SK-N-MC (cell line): Measurements from ENCODE around the gene ST6GALNAC1.

Experiments used
- DNase-seq: peaks from one replicate; pipeline ENCODE4 v3.0.0-alpha.2; 2011; ENCODE audit warnings: low read depth, low spot score
- H3K27ac ChIP-seq: fragments of 200-600 bp; sonication (generic); 2 replicates; pipeline ENCODE4 v1.5.1; 2016; ENCODE audit warnings: mixed run types
- H3K36me3 ChIP-seq: fragments of 200-600 bp; sonication (generic); 2 replicates; pipeline ENCODE4 v1.6.1; 2017; ENCODE audit warnings: antibody characterized with exemption, low read length, mixed read lengths; ENCODE audit not compliant: insufficient read depth
- H3K4me3 ChIP-seq: fragments of 200-600 bp; sonication (generic); 2 replicates; pipeline ENCODE4 v1.5.1; 2016
- H3K9ac ChIP-seq: fragments of 200-600 bp; sonication (generic); 2 replicates; pipeline ENCODE4 v1.8.0; 2017; ENCODE audit warnings: mixed run types, mixed read lengths; ENCODE audit not compliant: insufficient read length
- H3K9me3 ChIP-seq: fragments of 200-600 bp; sonication (generic); 2 replicates; pipeline ENCODE4 v1.6.1; 2017; ENCODE audit warnings: low read depth, mild to moderate bottlenecking, antibody characterized with exemption, low read length, moderate library complexity, mixed read lengths
- EZH2 ChIP-seq: fragments of 200-600 bp; sonication (generic); IDR thresholded peaks from one replicate; pipeline ENCODE4 v1.6.1; 2017; ENCODE audit warnings: antibody characterized with exemption
- FOXP2 ChIP-seq: optimal IDR thresholded peaks from 2 replicates; pipeline ENCODE3; 2011; ENCODE audit warnings: mild to moderate bottlenecking, moderate library complexity; ENCODE audit not compliant: insufficient read depth; ENCODE audit errors: extremely low read length, control extremely low read depth
- POLR2AphosphoS5 ChIP-seq: IDR thresholded peaks from 2 replicates; pipeline ENCODE4 v1.6.1; 2012; ENCODE audit warnings: mild to moderate bottlenecking, low read depth, low read length, borderline replicate concordance

ST6GALNAC1 gene

GRCh38 chr17:76679239-76679638, 35.7 kb upstream of the ST6GALNAC1 start:
- Histone ChIP-seq H3K9ac (no peak overlapping the region), H3K9me3 (no peaks in the 10 kb centered on the region), H3K36me3 (no peaks in the 10 kb centered on the region), H3K4me3 (no peak overlapping the region), H3K27ac (no peak overlapping the region)
- no peak for TF ChIP-seq EZH2
- no peak for DNase-seq

DNA sequence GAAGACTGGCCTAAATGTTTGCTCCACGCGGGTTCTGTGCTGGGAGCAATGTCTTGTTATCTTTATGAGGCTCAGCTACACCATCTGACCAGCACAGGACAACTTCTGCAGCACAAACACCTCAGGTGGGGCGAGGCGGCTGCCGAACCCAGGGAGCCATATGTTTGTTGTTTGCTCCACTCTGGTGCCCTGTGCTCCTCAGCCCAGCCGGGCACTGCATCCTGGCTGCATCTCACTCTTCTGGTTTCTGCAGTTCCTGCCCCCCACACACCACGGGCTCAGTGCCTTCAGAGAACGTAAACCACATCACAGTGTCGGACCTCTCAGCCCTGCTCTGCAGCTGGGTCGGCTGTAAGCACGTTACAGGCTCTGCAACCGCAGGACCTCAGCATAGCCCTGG, 34.8 kb upstream of the ST6GALNAC1 start:
- Histone ChIP-seq H3K4me3 (no peak overlapping the region), H3K36me3 (no peaks in the 10 kb centered on the region), H3K27ac (no peak overlapping the region), H3K9ac (no peak overlapping the region), H3K9me3 (no peaks in the 10 kb centered on the region)
- no peak for DNase-seq
- no peak for TF ChIP-seq POLR2AphosphoS5
- no peak for TF ChIP-seq FOXP2
- no peak for TF ChIP-seq EZH2

DNA sequence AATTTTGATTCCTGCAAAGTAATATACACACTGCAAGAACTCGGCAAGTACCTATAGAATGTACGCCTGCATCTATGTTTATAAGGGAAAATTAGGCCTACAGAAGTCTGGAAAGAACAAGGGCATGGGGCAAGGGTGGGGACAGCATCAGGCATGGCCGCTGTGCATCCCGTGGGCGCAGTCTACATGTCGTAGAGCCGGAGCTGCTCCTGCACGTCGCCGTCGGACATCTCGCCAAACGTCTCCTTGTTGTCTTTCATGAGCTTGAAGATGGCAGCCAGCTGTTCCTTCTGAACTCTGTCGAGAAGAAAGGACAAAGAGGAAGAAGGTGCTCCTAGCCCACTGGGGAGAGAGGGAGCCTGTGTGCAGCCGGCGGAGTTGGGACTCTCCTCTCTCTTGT, 33.8 kb upstream of the ST6GALNAC1 start:
- Histone ChIP-seq H3K27ac (no peak overlapping the region), H3K4me3 (no peak overlapping the region), H3K9me3 (no peaks in the 10 kb centered on the region), H3K36me3 (no peaks in the 10 kb centered on the region), H3K9ac (no peak overlapping the region)
- TF ChIP-seq POLR2AphosphoS5 (no peak), FOXP2 (no peak), EZH2 (no peak)
- DNase-seq = no peak

GRCh38 chr17:76676629-76677028, 33.1 kb upstream of the ST6GALNAC1 start:
- no peak overlapping the region for H3K9ac ChIP-seq
- DNase-seq = no peak
- H3K9me3 ChIP-seq = no peaks in the 10 kb centered on the region
- H3K36me3 ChIP-seq = no peaks in the 10 kb centered on the region
- no peak overlapping the region for H3K4me3 ChIP-seq
- TF ChIP-seq FOXP2 (no peak), POLR2AphosphoS5 (no peak), EZH2 (no peak)
- H3K27ac ChIP-seq = no peak overlapping the region

- no peak for DNase-seq
- Histone ChIP-seq H3K9me3 (no peaks in the 10 kb centered on the region), H3K27ac (no peak overlapping the region), H3K4me3 (no peak overlapping the region), H3K9ac (no peak overlapping the region), H3K36me3 (no peaks in the 10 kb centered on the region)
- TF ChIP-seq POLR2AphosphoS5 (no peak), FOXP2 (no peak), EZH2 (no peak)
These were observed 32.1 kb upstream of the ST6GALNAC1 start for GRCh38 chr17:76675648-76676047.

DNA sequence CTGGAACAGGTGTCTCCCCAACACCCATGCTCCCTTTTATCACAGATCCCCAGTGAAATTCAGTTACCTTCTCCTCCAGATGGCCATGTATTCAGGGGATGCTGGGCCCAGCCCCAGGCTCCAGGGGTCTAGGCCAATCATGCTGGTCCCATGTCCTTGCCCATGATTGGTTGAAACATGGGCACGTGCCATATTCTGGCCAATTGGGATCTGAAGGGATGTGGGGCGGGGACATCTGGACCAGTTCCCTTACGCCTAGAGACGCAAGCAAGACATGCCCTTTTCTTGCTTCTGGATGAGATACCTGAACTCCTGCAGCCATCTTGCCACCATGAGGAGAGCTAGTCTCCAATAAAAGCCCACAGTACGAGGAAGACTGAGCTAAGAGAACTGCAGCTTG, 31.0 kb upstream of the ST6GALNAC1 start:
- no peak for DNase-seq
- Histone ChIP-seq H3K9ac (no peak overlapping the region), H3K27ac (no peak overlapping the region), H3K36me3 (no peaks in the 10 kb centered on the region), H3K9me3 (no peaks in the 10 kb centered on the region), H3K4me3 (no peak overlapping the region)
- TF ChIP-seq EZH2 (no peak), FOXP2 (no peak), POLR2AphosphoS5 (no peak)

- no peaks in the 10 kb centered on the region for H3K36me3 ChIP-seq
- TF ChIP-seq FOXP2 = no peak
- H3K9me3 ChIP-seq = no peaks in the 10 kb centered on the region
- no peak overlapping the region for H3K27ac ChIP-seq
- H3K9ac ChIP-seq = no peak overlapping the region
- no peak for DNase-seq
- H3K4me3 ChIP-seq = no peak overlapping the region
These were observed 30.2 kb upstream of the ST6GALNAC1 start for GRCh38 chr17:76673729-76674128.

DNA sequence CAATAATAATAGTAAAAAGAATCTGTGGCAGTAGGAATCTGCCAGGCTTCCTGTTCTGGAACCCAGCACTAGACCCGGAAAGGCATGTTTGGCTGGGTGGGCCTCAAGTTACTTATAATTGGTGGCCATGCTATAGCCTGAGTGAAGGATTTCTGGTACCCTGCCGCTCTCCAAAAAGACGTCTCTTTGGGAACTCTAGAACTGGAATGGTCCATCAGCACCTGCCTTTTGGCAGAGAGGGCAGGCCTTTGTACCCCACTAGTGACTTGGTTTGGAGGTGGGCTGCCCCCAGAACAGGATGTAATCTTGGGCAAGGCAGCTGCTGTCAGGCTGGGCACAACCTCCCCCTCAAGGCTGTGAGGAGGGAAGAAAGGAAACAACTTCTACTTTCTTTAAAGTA, 29.3 kb upstream of the ST6GALNAC1 start:
- DNase-seq = no peak
- TF ChIP-seq POLR2AphosphoS5 (no peak), EZH2 (no peak), FOXP2 (no peak)
- no peak overlapping the region for H3K27ac ChIP-seq
- no peak overlapping the region for H3K9ac ChIP-seq
- no peaks in the 10 kb centered on the region for H3K9me3 ChIP-seq
- no peak overlapping the region for H3K4me3 ChIP-seq
- H3K36me3 ChIP-seq = no peaks in the 10 kb centered on the region

- no peaks in the 10 kb centered on the region for H3K36me3 ChIP-seq
- peak overlapping the region; percentile 78 for H3K27ac ChIP-seq
- H3K4me3 ChIP-seq = peak overlapping the region; percentile 99
- no peaks in the 10 kb centered on the region for H3K9me3 ChIP-seq
- DNase-seq = no peak
- peak overlapping the region; percentile 98 for H3K9ac ChIP-seq
- TF ChIP-seq POLR2AphosphoS5 = no peak
- no peak for TF ChIP-seq EZH2
- no peak for TF ChIP-seq FOXP2
These were observed 28.8 kb upstream of the ST6GALNAC1 start for GRCh38 chr17:76672270-76672851.

DNA sequence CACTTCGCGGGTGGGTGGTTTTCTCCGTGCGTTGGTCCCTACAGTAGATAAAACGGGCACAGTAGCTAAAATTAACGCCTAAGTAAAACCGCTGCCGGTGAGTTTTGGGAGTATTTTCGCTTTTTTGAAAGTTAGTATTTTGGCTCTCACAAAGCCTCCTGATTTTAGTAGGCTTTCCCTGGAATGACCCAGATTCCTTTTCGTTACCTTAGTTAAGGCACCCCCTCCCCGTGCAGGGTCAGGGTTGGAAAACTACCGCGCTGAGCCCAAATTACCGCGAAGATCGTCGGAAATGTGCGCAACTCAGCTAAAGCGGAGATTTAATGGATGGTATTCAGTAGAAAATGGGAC, 28.3 kb upstream of the ST6GALNAC1 start:
- Histone ChIP-seq H3K36me3 (no peaks in the 10 kb centered on the region), H3K9me3 (no peaks in the 10 kb centered on the region), H3K9ac (peak overlapping the region; percentile 98), H3K27ac (peak overlapping the region; percentile 78), H3K4me3 (peak overlapping the region; percentile 99)
- DNase-seq = no peak
- peak; percentile 91 for TF ChIP-seq POLR2AphosphoS5
- no peak for TF ChIP-seq EZH2
- TF ChIP-seq FOXP2 = no peak
